ENCODE data around the gene TET3.

Gene TET3

GRCh38 chr2:73993778-73994177 lies 9.1 kb downstream of the TET3 start:
- TF ChIP-seq CTCF (IDR thresholded peaks at IDR 0.05), result no peak
- Histone ChIP-seq H3K36me3 (ENCODE audit: control insufficient read depth, insufficient read depth, low read length) (no peaks in the 10 kb centered on the region), H3K79me2 (peaks cover 11% of the 10 kb centered on the region), H3K4me2 (ENCODE audit: low read length) (no peak overlapping the region), H3K9me3 (ENCODE audit: control insufficient read depth, low read length) (no peaks in the 10 kb centered on the region), H2AFZ (no peak overlapping the region), H3K4me3 (ENCODE audit: low read depth, low read length) (no peak overlapping the region), H3K4me1 (no peaks in the 10 kb centered on the region), H3K27ac (no peak overlapping the region), H3K27me3 (ENCODE audit: control insufficient read depth, insufficient read depth, low read length) (no peaks in the 10 kb centered on the region), H3K9ac (no peak overlapping the region)

DNA sequence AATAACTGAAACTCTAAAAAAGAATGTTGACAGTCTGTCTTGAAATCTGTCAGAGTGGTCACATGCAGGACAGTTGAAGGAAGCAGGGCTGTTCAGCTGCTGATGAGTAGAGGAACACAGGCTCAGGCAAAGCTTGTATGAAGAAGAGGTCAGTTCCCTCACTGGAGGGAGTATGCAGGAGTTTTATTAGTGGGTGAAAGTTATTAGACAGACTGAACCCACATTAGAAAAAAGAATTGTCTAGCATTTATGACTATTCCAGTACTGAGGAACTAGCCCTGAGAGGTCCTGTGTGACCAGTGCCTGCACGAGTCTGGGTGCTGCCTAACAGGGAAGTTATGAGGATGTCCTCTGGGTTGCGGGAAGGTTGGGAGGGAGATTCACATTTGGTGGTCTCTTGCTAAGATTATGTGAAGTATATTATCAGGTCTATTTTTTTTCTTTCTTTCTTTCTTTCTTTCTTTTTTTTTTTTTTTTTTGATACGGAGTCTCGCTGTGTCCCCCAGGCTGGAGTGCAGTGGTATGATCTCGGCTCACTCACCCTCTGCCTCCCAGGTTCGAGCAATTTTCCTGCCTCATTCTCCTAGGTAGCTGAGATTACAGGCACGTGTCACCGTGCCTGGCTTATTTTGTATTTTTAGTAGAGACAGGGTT lies 9.6 kb downstream of the TET3 start:
- H3K27me3 ChIP-seq (ENCODE audit: control insufficient read depth, insufficient read depth, low read length), result no peaks in the 10 kb centered on the region
- H2AFZ ChIP-seq, result no peak overlapping the region
- H3K4me1 ChIP-seq, result no peaks in the 10 kb centered on the region
- H3K79me2 ChIP-seq, result peaks cover 8% of the 10 kb centered on the region
- H3K9me3 ChIP-seq (ENCODE audit: control insufficient read depth, low read length), result no peaks in the 10 kb centered on the region
- H3K4me3 ChIP-seq (ENCODE audit: low read depth, low read length), result no peak overlapping the region
- no peak overlapping the region for H3K9ac ChIP-seq
- TF ChIP-seq CTCF (IDR thresholded peaks at IDR 0.05), result no peak
- H3K36me3 ChIP-seq (ENCODE audit: control insufficient read depth, insufficient read depth, low read length), result no peaks in the 10 kb centered on the region
- no peak overlapping the region for H3K4me2 ChIP-seq (ENCODE audit: low read length)
- no peak overlapping the region for H3K27ac ChIP-seq

- H3K27ac ChIP-seq, result no peak overlapping the region
- H3K79me2 ChIP-seq, result peaks cover 2% of the 10 kb centered on the region
- H3K9me3 ChIP-seq (ENCODE audit: control insufficient read depth, low read length), result no peaks in the 10 kb centered on the region
- H3K4me2 ChIP-seq (ENCODE audit: low read length), result no peak overlapping the region
- no peaks in the 10 kb centered on the region for H3K27me3 ChIP-seq (ENCODE audit: control insufficient read depth, insufficient read depth, low read length)
- H2AFZ ChIP-seq, result no peak overlapping the region
- H3K4me1 ChIP-seq, result peaks cover 6% of the 10 kb centered on the region
- H3K36me3 ChIP-seq (ENCODE audit: control insufficient read depth, insufficient read depth, low read length), result no peaks in the 10 kb centered on the region
- no peak overlapping the region for H3K9ac ChIP-seq
- no peak for TF ChIP-seq CTCF (IDR thresholded peaks at IDR 0.05)
- no peak overlapping the region for H3K4me3 ChIP-seq (ENCODE audit: low read depth, low read length)
These were observed 11.1 kb downstream of the TET3 start for GRCh38 chr2:73995810-73996209.

DNA sequence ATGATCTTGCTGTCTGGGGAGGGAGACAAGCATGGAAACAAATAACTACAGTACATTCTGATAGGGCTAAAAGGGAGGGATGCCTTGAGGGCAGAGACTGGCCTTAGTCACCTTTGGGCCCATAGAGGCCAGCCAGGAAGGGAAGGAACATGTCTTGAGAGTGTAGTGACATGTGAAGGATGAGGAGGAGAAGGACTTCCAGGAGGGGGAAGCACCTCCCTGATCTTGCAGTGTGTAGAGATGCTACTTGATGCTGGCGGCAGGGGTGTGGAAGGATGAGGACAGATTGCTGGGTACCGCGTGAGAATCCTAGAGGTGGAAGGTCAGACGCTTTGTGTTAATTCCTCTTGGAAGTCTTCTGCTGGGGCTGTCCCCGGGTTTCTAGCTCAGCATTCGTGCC lies 13.1 kb downstream of the TET3 start:
- no peak overlapping the region for H3K4me3 ChIP-seq (ENCODE audit: low read depth, low read length)
- no peak overlapping the region for H3K27ac ChIP-seq
- no peaks in the 10 kb centered on the region for H3K9me3 ChIP-seq (ENCODE audit: control insufficient read depth, low read length)
- H3K9ac ChIP-seq, result no peak overlapping the region
- H3K4me2 ChIP-seq (ENCODE audit: low read length), result no peak overlapping the region
- no peaks in the 10 kb centered on the region for H3K27me3 ChIP-seq (ENCODE audit: control insufficient read depth, insufficient read depth, low read length)
- H3K4me1 ChIP-seq, result peaks cover 6% of the 10 kb centered on the region
- no peaks in the 10 kb centered on the region for H3K36me3 ChIP-seq (ENCODE audit: control insufficient read depth, insufficient read depth, low read length)
- H2AFZ ChIP-seq, result no peak overlapping the region
- H3K79me2 ChIP-seq, result peaks cover 2% of the 10 kb centered on the region
- TF ChIP-seq CTCF (IDR thresholded peaks at IDR 0.05), result no peak

DNA sequence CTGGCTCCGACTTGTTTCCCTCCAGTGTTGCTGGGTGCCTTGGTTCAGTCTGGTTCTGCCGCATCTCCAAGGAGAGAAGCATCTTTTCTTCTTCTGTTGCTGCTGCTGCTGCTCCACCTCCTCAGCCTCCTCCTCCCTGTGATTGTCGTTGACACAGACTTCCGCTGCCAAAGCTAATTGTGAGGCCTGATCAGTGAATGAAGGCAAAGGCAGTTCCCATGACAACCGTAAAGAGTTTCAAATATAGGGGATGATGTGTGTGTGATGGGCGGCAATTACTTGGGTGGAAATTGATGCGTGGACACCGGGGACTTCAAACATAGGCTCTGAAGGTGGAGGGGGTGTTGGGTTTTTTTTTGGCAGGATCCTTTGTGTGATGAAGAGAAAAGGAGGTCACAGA lies 13.7 kb downstream of the TET3 start:
- no peak overlapping the region for H3K9ac ChIP-seq
- peaks cover 2% of the 10 kb centered on the region for H3K79me2 ChIP-seq
- no peak for TF ChIP-seq CTCF (IDR thresholded peaks at IDR 0.05)
- H3K27me3 ChIP-seq (ENCODE audit: control insufficient read depth, insufficient read depth, low read length), result no peaks in the 10 kb centered on the region
- no peaks in the 10 kb centered on the region for H3K9me3 ChIP-seq (ENCODE audit: control insufficient read depth, low read length)
- H3K36me3 ChIP-seq (ENCODE audit: control insufficient read depth, insufficient read depth, low read length), result no peaks in the 10 kb centered on the region
- H3K4me3 ChIP-seq (ENCODE audit: low read depth, low read length), result no peak overlapping the region
- no peak overlapping the region for H3K4me2 ChIP-seq (ENCODE audit: low read length)
- H3K27ac ChIP-seq, result no peak overlapping the region
- no peak overlapping the region for H2AFZ ChIP-seq
- peaks cover 9% of the 10 kb centered on the region for H3K4me1 ChIP-seq

Data from parathyroid adenoma (tissue), 2 donors.